K562 (cell line): ENCODE data around the gene OTOP3. TPM values are rescaled to one million over a fixed set of nuclear protein-coding genes. Genes with fewer than 3 reads are reported as not detected.

Experiments used
- ATAC-seq: fragments of 200-7000 bp; cut with Tn5 transposase; 3 replicates; pipeline ENCODE4 v1.9.1; 2020; ENCODE audit warnings: moderate library complexity
- BruUV-seq: library from RNA; stranded (reverse); fragments of 400-500 nt; replicated peaks from 2 replicates; lab custom pipeline; 2021; lab: Mats Ljungman, UMichigan
- CTCF ChIA-PET: fragments of 300-600 bp; formaldehyde crosslinking; extraction: SDS; loops from one replicate; lab custom pipeline; 2021; ENCODE audit warnings: low intra/inter-chr PET ratio; lab: Yijun Ruan, JAX
- POLR2A ChIA-PET: fragments of 300-600, 350-650 bp; sonication (Branson Sonifier 250); formaldehyde crosslinking; extraction: SDS; loops from one replicate; lab custom pipeline; 2021; ENCODE audit warnings: antibody characterized with exemption, inconsistent platforms; lab: Yijun Ruan, JAX
- DNase-seq, 4 experiments: peaks; one replicate each; pipeline versions ENCODE4 v3.0.0 to v3.0.0-alpha.2; 2011 to 2018; ENCODE audit warnings: low spot score in 3 of 4, mixed read lengths in 3 of 4; ENCODE audit errors: extremely low read depth in 1 of 4
- FAIRE-seq: peaks from 2 replicates; lab custom pipeline; 2011; peaks lifted over from hg19 to GRCh38; lab: Jason Lieb, UNC
- H2AFZ ChIP-seq: 2 replicates; pipeline ENCODE4 v1.6.0; 2011; ENCODE audit warnings: low read depth, low read length, control low read depth, inconsistent platforms
- H3K27ac ChIP-seq: fragments of 200-600 bp; 3 replicates; pipeline ENCODE4 v1.8.0; 2011; ENCODE audit warnings: low read depth, mild to moderate bottlenecking, control low read depth, inconsistent platforms, low read length, moderate library complexity, mixed read lengths; ENCODE audit errors: extremely low read depth
- H3K27me3 ChIP-seq, 2 experiments: fragments of 300-600 bp in 1 of 2; 2 replicates in 1 of 2; 3 replicates in 1 of 2; pipeline versions ENCODE4 v1.6.0 to v1.8.0; 2011; ENCODE audit warnings: inconsistent platforms in 2 of 2, low read length in 2 of 2, mild to moderate bottlenecking in 1 of 2, mixed read lengths in 1 of 2, moderate library complexity in 1 of 2; ENCODE audit not compliant: control insufficient read depth in 2 of 2, insufficient read depth in 2 of 2
- H3K36me3 ChIP-seq: fragments of 300-600 bp; 3 replicates; pipeline ENCODE4 v1.8.0; 2011; ENCODE audit warnings: mild to moderate bottlenecking, low read length, inconsistent platforms; ENCODE audit not compliant: control insufficient read depth, insufficient read depth
- H3K4me1 ChIP-seq, 2 experiments: fragments of 200-600 bp in 1 of 2; replicated peaks in 1 of 2; 2 replicates in 1 of 2; 3 replicates in 1 of 2; pipeline versions ENCODE4 v1.5.1 to v1.8.0; 2011; ENCODE audit warnings: inconsistent platforms in 2 of 2, low read length in 2 of 2, mild to moderate bottlenecking in 1 of 2, mixed read lengths in 1 of 2, moderate library complexity in 1 of 2; ENCODE audit not compliant: control insufficient read depth in 2 of 2, insufficient read depth in 2 of 2
- H3K4me2 ChIP-seq: 2 replicates; pipeline ENCODE4 v1.6.1; 2011; ENCODE audit warnings: low read length, control low read depth, inconsistent platforms, mixed read lengths; ENCODE audit not compliant: insufficient read depth
- H3K4me3 ChIP-seq: fragments of 200-600 bp; sonication (generic), shearing (Covaris generic); 2 replicates; pipeline ENCODE4 v1.5.1; 2016; ENCODE audit warnings: control low read depth, inconsistent platforms
- H3K79me2 ChIP-seq: fragments of 200-600 bp; 3 replicates; pipeline ENCODE4 v1.8.0; 2011; ENCODE audit warnings: low read length, inconsistent platforms; ENCODE audit not compliant: control insufficient read depth, insufficient read depth
- H3K9ac ChIP-seq, 2 experiments: 2 replicates each; pipeline versions ENCODE4 v1.6.0 to v1.6.1; 2011; ENCODE audit warnings: low read depth in 2 of 2, low read length in 2 of 2, control low read depth in 1 of 2, inconsistent platforms in 1 of 2, mild to moderate bottlenecking in 1 of 2, mixed read lengths in 1 of 2; ENCODE audit not compliant: insufficient read depth in 1 of 2
- H3K9me1 ChIP-seq: one replicate; pipeline ENCODE4 v1.6.0; 2011; ENCODE audit warnings: inconsistent platforms, mild to moderate bottlenecking, low read length, moderate library complexity; ENCODE audit not compliant: control insufficient read depth, insufficient read depth
- H3K9me3 ChIP-seq: replicated peaks from 2 replicates; pipeline ENCODE4 v1.5.1; 2011; ENCODE audit warnings: low read depth, low read length, inconsistent platforms; ENCODE audit not compliant: control insufficient read depth, insufficient read depth
- H4K20me1 ChIP-seq: replicated peaks from 2 replicates; pipeline ENCODE4 v1.6.1; 2011; ENCODE audit warnings: low read length, inconsistent platforms, mixed read lengths; ENCODE audit not compliant: control insufficient read depth, insufficient read depth
- CREM ChIP-seq: IDR thresholded peaks from 2 replicates; pipeline ENCODE4 v1.6.1; 2014; ENCODE audit warnings: antibody characterized with exemption, low read depth
- HNRNPK ChIP-seq: fragments of 200-400 bp; formaldehyde crosslinking; IDR thresholded peaks from one replicate; pipeline ENCODE4 v1.6.1; 2018; ENCODE audit warnings: mild to moderate bottlenecking, low read depth, low read length; ENCODE audit not compliant: poor library complexity, severe bottlenecking
- POLR2G ChIP-seq: fragments of 200-400 bp; formaldehyde crosslinking; IDR thresholded peaks from 2 replicates; pipeline ENCODE4 v1.6.1; 2017; ENCODE audit warnings: low read depth, mild to moderate bottlenecking, antibody characterized with exemption, low read length, moderate library complexity
- ZNF436 ChIP-seq: fragments of 250-450, 450-650 bp; sonication (Bioruptor Pico); formaldehyde crosslinking; IDR thresholded peaks from 2 replicates; pipeline ENCODE4 v1.7.0; 2020; ENCODE audit warnings: mild to moderate bottlenecking
- ZNF707 ChIP-seq: fragments of 250-450 bp; sonication (Bioruptor Pico); conservative IDR thresholded peaks from 2 replicates; pipeline ENCODE4 v1.8.0; 2022; ENCODE audit warnings: inconsistent platforms, mild to moderate bottlenecking, moderate library complexity
- WGBS: fragments of 100-300 bp; shearing (Covaris generic); methylation state at CpG from one replicate; pipeline ENCODE4 v1.1.6; 2016; ENCODE audit warnings: low coverage, mixed read lengths; ENCODE audit not compliant: insufficient coverage; ENCODE audit errors: missing lambda C conversion rate; 5-methylcytosine and 5-hydroxymethylcytosine counted together
- in situ Hi-C: fragments of 300-500 bp; cut with MboI; formaldehyde crosslinking; loops from 4 replicates; pipeline ENCODE4 v1.15.0; 2018; ENCODE audit warnings: inconsistent platforms, mixed read lengths
- intact Hi-C: fragments of 100-400 bp; cut with micrococcal nuclease; formaldehyde crosslinking; loops from 2 replicates; pipeline ENCODE4 v1.14.2; 2022
- polyA plus RNA-seq, 8 experiments: library from polyadenylated mRNA; depleted of rRNA in 4 of 8; stranded (reverse) in 5 of 8; unstranded in 3 of 8; fragments of >200 nt; fragmentation: Nextera tagmentation in 2 of 8; fragmentation: Illumina TruSeq in 1 of 8; extraction: Ambion mirVana in 2 of 8; extraction: Trizol in 1 of 8; gene quantifications; 2 replicates each; pipeline versions ENCODE4 v1.2.1 to v1.2.3, GENCODE V29; 2011 to 2014; ENCODE audit warnings: inconsistent platforms in 1 of 8, missing spikeins in 1 of 8
- total RNA-seq, 7 experiments: library from RNA; depleted of rRNA in 6 of 7; stranded (reverse); fragments of >200 nt in 6 of 7; fragmentation: Illumina TruSeq in 2 of 7; extraction: Trizol in 2 of 7; gene quantifications; 2 replicates each; pipeline versions ENCODE4 v1.2.1 to v1.2.3, GENCODE V29; 2011 to 2021; ENCODE audit warnings: low replicate concordance in 1 of 7
- TF ChIP-seq, protein P1 (sequence below): fragments of 450-650 bp; IDR thresholded peaks from 2 replicates; pipeline ENCODE4 v1.7.1; 2018; ENCODE audit warnings: mild to moderate bottlenecking, low read depth; ENCODE audit not compliant: partially characterized antibody
- TF ChIP-seq, protein P2 (sequence below): sonication (generic); formaldehyde crosslinking; IDR thresholded peaks from 2 replicates; pipeline ENCODE4 v1.8.0; 2022; ENCODE audit warnings: missing genetic modification reagents, mild to moderate bottlenecking, moderate library complexity, borderline replicate concordance

Gene OTOP3
- total and polyA plus RNA-seq, 9 of the 15 experiments (the other 6 are each of a cell fraction or from before 2014, with no cell fraction given) = not detected

DNA sequence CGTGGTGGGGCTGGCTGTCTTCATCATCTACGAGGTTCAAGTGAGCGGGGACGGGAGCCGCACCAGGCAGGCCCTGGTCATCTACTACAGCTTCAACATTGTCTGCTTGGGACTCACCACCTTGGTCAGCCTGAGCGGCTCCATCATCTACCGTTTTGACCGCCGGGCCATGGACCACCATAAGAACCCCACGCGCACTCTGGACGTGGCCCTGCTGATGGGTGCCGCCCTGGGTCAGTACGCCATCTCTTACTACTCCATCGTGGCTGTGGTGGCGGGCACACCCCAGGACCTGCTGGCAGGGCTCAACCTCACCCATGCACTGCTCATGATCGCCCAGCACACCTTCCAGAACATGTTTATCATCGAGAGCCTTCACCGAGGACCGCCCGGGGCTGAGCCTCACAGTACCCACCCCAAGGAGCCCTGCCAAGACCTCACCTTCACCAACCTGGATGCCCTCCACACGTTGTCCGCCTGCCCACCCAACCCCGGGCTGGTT lies 5.1 kb upstream of the OTOP3 start:
- ChIA-PET POLR2A (interaction anchor here (0.9 to 1.1 kb wide), 2 partner anchors 18 to 75 kb away, joined by 3 read pairs; no protein-coding TSS in a partner anchor), CTCF (no interaction called here)
- ATAC-seq = no peak
- no peaks in the 10 kb centered on the region for H3K9me1 ChIP-seq
- no peaks in the 10 kb centered on the region for H3K9me3 ChIP-seq
- H3K36me3 ChIP-seq = no peaks in the 10 kb centered on the region
- no peak for FAIRE-seq
- no peak overlapping the region for H3K4me2 ChIP-seq
- intact Hi-C loops = no loop called here
- H3K4me3 ChIP-seq = no peak overlapping the region
- TF ChIP-seq HNRNPK = no peak
- TF ChIP-seq, protein P1, sequence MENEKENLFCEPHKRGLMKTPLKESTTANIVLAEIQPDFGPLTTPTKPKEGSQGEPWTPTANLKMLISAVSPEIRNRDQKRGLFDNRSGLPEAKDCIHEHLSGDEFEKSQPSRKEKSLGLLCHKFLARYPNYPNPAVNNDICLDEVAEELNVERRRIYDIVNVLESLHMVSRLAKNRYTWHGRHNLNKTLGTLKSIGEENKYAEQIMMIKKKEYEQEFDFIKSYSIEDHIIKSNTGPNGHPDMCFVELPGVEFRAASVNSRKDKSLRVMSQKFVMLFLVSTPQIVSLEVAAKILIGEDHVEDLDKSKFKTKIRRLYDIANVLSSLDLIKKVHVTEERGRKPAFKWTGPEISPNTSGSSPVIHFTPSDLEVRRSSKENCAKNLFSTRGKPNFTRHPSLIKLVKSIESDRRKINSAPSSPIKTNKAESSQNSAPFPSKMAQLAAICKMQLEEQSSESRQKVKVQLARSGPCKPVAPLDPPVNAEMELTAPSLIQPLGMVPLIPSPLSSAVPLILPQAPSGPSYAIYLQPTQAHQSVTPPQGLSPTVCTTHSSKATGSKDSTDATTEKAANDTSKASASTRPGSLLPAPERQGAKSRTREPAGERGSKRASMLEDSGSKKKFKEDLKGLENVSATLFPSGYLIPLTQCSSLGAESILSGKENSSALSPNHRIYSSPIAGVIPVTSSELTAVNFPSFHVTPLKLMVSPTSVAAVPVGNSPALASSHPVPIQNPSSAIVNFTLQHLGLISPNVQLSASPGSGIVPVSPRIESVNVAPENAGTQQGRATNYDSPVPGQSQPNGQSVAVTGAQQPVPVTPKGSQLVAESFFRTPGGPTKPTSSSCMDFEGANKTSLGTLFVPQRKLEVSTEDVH = no peak
- no peak for TF ChIP-seq ZNF436
- no peak for TF ChIP-seq POLR2G
- no peak for TF ChIP-seq ZNF707 (CRISPR knock-in tag)
- TF ChIP-seq, protein P2, sequence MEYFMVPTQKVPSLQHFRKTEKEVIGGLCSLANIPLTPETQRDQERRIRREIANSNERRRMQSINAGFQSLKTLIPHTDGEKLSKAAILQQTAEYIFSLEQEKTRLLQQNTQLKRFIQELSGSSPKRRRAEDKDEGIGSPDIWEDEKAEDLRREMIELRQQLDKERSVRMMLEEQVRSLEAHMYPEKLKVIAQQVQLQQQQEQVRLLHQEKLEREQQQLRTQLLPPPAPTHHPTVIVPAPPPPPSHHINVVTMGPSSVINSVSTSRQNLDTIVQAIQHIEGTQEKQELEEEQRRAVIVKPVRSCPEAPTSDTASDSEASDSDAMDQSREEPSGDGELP (CRISPR knock-in tag) = no peak
- no peak for TF ChIP-seq CREM
- H3K9ac ChIP-seq = peak overlapping the region in 1 of 2 experiments; percentile 4; a peak in 1 of 4 replicates
- H2AFZ ChIP-seq = 0 out of 2 replicates have a peak overlapping the region, but pooled peaks have one; percentile 33
- WGBS = 84% methylated on average over 22 of the region's 24 CpGs
- H3K79me2 ChIP-seq = no peaks in the 10 kb centered on the region
- in situ Hi-C loops = no loop called here
- DNase-seq = no peak
- H4K20me1 ChIP-seq = no peaks in the 10 kb centered on the region
- H3K27me3 ChIP-seq = peaks cover 0 to 11% of the 10 kb centered on the region in 2 experiments; a peak in 2 of 5 replicates
- H3K27ac ChIP-seq = no peak overlapping the region
- BruUV-seq = no TSS peak
- peaks cover 15 to 19% of the 10 kb centered on the region in 2 experiments; a peak in 4 of 5 replicates for H3K4me1 ChIP-seq
